HG03097 (cell line): ENCODE data around the gene PACS1.

Source experiments
- ATAC-seq: cut with Tn5 transposase; IDR thresholded peaks from one replicate; pipeline ENCODE4 v1.9.1; 2021; ENCODE audit not compliant: unreplicated experiment, low FRiP score

PACS1 gene

DNA sequence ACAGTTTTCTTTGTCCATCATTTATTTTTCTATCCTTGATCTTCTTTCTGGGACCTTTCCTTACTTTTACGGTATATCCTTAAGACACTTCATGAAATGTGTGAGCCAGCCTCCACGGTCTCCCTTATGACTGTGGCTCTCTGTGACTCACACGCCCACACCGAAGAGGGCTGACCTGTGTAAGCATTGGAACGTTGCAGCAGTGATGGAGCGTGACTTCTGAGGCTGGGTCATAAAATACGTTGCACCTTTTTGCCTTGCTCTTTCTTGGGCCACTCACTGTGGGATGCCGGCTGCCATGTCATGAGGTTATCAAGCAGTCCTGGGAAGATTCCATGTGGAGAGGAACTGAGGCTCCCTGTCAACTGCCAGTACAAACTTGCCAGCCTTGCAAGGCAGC lies 102.1 kb downstream of the PACS1 start:
- ATAC-seq = no peak

DNA sequence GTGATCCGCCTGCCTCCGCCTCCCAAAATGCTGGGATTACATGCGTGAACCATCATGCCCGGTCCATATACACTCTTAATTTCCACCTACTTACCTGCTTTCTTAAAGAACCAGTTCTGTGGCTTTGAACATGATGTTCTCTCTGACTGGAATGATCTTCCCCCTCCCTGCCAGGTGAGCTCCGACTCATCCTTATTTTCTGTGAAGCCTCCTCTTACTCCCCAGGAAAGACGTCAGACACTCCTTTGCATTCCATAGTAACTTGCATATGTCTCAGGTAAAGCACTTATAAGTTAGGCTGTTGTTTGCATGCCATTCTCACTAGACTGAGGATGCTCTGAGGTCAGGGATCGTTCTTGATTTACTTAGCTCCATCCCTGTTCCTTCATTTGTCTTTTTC lies 106.6 kb downstream of the PACS1 start:
- ATAC-seq = no peak

DNA sequence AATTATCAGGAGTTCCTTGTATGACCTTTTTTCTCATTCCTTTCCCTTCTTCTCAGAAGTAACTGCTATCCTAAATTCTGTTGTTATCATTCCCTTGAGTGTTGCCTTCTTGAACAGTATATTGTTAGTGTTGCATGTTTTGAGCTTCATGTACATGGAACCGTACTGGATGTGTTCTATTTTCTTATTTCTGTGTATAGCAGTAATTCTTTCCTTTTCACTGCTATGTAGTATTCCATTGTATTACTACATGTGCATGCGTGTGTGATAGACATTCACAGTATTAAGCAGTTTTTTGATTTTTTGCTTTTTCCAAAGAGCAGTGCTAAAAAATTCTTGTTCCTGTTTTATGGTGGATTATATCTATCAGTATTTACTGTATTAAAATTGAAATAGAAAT lies 108.1 kb downstream of the PACS1 start:
- ATAC-seq = no peak

- ATAC-seq = no peak
Measured at GRCh38 chr11:66178871-66179270, 108.8 kb downstream of the PACS1 start.

- ATAC-seq = no peak
Measured at GRCh38 chr11:66181632-66182315, 111.7 kb downstream of the PACS1 start.

- ATAC-seq = no peak
Measured at GRCh38 chr11:66183494-66184048, 113.5 kb downstream of the PACS1 start.

DNA sequence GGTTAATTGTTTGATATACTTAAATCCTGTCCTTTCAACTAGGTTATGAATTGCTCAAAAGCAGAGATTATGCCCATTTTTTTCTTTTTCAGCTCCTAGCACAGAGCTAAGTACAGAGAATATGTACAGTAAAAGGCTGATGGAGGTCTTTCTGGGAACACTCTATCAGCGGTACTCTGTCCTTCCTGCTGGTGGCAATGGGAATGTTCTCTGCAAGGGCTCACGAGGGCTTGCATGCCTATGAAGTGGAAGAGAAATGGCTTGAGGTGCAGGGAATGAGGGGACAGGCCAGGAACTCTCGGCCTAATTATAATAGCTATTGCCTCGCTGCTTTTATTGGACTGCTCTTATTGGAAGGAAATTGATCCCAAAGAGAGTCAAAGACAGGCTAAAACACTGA lies 114.7 kb downstream of the PACS1 start:
- ATAC-seq = no peak

DNA sequence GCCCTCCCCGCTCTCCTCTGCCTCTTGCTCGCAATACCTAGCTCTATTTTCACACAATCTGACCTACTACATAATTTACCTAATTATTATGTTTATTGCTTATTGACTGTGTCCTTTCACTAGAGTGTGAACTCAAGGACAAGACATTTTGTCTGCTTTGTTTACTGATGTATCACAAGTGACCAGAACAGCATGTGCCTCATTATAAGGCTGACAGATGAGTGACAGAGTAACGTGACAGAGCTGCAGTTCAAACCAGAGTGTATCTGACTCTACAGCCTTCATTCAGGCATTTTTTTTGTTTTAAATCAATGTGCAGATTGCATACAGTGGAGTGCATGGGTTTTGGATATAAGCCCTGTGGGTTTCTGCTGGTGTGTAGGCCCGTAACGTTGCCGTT lies 116.4 kb downstream of the PACS1 start:
- no peak for ATAC-seq

DNA sequence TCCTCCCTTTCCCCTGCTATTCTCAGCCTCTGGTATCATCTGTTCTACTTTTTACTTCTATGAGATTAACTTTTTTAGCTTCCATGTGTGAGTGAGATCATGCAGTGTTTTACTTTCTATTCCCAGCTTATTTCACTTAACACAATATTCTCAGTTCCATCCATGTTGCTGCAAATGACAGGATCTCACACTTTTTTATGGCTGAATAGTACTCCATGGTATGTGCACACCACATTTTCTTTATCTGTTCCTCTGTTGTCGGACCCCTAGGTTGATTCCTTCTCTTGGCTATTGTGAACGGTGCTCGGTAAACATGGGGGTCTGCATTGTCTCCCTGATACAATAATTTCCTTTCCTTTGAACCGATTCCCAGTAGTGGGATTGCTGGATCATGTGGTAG lies 117.4 kb downstream of the PACS1 start:
- ATAC-seq = no peak

GRCh38 chr11:66188580-66188979 lies 118.5 kb downstream of the PACS1 start:
- ATAC-seq = no peak

DNA sequence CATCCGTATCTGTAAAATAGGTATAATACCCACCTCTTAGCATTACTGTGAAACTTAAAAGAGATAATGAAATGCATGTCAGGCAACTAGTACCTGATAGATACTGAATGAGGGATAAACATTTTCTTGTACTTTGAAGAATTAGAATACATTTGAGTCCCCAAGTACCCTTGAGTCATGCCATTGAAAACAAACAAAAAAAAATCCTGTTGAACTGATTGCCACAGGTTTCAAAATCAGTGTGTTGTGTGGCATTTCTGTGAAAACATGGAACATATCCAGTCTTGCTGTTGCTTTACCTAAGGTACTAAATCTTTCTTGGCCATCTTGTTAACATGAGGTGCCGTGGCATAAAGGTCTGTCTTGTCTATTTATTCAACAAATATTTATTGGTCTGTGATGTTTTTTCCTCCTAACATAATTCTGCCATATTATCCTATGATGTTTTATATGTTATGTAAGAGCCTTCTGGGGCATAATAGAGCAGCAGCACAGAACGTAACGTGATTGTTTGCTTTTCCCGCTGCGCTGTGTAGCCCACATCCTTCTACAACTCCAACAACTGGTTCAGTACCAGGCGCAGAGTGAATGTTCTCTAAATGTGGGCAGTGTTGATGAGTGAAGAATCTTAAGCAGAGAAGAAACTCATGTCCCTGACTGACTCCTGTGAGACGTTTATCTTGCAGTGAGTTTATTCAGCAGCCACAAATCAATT lies 119.1 kb downstream of the PACS1 start:
- ATAC-seq = no peak

DNA sequence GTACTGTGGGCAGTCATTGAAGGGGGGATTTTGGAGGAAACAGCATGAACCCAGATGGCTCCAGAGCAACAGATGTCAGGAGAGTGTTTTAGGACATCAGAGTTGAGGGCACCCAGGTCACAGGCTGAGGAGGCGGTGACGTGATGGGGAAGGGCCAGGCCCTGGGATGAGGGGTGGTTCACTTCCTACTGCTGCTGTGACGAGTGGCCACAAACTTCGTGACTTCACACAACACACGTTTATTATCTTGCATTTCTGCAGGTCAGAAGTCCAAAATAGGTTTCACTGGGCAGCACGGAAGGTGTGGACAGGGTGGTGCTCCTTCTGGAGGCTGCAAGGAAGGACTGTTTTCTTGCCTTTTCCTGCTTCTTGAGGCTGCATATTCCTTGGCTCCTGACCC lies 120.7 kb downstream of the PACS1 start:
- ATAC-seq = no peak

DNA sequence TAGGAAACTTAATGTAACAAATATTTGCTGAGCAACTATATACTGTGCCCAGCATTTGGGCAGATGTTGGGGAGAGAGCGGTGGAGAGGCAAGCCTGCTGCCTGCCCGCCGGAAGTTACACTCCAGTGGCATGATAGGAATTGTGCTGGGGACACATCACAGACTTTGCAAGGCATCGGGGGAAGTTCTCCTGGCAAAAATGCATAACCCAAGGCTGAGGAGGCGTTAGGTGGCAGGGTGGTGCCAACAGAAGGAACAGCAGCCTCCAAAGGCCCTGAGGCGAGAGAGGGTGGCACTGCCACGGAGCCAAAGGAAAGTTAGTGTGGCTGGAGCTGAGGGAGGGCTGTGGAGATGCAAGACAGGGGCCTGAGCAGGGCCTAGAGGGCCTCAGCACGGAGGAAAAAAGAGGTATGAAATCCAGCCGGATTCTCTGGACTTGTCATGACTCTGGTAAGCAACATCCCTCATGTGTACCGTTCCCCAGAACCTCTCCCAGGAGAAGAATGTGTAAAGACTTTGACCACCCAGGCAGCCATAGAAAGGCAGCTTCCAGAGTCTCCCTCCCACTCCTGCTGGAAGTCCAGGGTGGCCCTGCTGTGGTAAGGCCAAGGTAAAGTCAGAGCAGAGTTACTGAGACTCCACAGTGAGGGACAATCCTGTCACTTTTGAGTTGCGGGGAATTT lies 122.2 kb downstream of the PACS1 start:
- no peak for ATAC-seq

GRCh38 chr11:66194391-66194790 lies 124.3 kb downstream of the PACS1 start:
- no peak for ATAC-seq

GRCh38 chr11:66195867-66196266 lies 125.8 kb downstream of the PACS1 start:
- ATAC-seq = no peak

DNA sequence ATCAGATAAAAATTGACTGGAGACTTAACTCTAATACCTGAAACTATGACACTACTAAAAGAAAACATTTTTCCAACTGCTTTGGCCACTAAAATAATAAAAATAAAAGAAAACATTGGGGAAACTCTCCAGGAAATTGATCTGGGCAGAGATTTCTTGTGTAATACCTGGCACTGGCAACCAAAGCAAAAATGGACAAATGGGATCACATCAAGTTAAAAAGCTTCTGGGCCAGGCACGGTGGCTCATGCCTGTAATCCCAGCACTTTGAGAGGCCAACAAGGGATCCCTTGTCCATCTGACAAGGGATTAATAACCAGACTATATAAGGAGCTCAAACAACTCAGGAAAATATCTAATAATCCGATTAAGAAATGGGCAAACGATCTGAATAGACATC lies 133.8 kb downstream of the PACS1 start:
- no peak for ATAC-seq

DNA sequence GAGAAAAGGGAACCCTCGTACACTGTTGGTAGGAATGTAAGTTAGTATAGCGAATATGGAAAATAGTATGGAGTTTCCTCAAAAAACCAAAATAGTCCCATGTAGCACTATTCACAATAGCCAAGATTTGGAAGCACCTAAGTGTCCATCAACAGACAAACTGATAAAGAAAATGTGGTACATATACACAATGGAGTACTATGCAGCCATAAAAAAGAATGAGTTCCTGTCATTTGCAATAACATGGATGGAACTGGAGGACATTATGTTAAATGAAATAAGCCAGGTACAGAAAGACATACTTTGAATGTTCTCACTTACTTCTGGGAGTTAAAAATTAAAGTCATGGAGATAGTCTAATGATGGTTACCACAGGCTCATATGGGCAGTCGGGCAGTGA lies 134.3 kb downstream of the PACS1 start:
- ATAC-seq = no peak

DNA sequence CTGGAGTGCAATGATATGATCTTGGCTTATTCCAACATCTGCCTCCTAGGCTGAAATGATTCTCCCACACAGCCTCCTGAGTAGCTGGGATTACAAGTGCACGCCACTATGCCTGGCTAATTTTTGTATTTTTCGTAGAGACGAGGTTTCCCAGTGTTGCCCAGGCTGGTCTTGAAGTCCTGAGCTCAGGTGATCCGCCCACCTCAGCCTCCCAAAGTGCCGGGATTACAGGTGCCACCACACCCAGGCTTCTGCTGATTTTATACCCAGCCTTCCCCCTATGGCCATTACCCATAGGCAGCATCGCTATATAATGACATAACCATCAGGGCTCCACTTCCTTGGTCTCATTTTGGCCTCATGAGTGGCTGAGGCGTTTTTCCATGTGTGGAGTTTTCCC lies 137.7 kb downstream of the PACS1 start:
- no peak for ATAC-seq

DNA sequence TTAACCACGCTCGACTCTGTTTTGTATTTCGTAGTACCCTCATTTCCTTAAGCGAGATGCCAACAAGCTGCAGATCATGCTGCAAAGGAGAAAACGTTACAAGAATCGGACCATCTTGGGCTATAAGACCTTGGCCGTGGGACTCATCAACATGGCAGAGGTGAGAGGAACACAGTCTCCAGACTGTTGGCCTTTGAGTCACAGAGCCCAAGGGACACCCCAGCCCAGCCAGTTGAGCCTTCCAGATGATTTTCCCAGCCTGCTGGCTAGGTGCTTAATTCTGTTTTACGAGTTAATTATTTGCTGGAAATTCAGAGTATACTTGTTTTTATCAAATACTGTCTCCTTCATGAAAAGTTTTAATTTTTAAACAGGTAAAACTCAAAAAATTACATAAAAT lies 141.0 kb downstream of the PACS1 start:
- no peak for ATAC-seq

GRCh38 chr11:66216911-66217310 lies 146.8 kb downstream of the PACS1 start:
- no peak for ATAC-seq

DNA sequence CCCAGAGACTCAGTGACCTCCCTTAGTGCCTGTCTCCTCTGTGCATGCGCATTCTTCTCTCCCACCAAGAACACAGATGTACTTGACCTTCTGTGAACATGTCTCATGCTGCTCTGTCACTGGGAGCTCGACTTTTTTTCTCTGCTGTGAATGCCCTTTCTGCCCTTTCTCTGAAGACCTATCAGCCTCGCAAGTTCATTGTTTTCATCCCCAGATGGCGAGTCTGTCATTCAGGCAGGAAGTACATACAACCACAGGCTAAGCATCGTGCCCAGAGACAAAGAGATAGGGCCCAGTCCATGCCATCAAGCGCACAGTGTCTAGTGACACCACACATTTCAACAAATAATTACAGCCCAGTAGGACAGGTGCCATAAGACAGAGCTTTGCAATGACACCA lies 148.0 kb downstream of the PACS1 start:
- ATAC-seq = no peak
